GM12873 (cell line): Measurements from ENCODE around the gene DOCK4.

Experiments used
- CTCF ChIP-seq: IDR thresholded peaks from 2 replicates; pipeline ENCODE4 v1.5.1; 2012; ENCODE audit warnings: low read depth, mild to moderate bottlenecking, moderate library complexity, low read length, control low read depth; ENCODE audit not compliant: insufficient read depth; ENCODE audit errors: missing control alignments

DOCK4 gene

GRCh38 chr7:112137141-112138101 is 68.8 kb downstream of the DOCK4 start:
- TF ChIP-seq CTCF, result no peak

GRCh38 chr7:112136271-112137008 is 69.8 kb downstream of the DOCK4 start:
- no peak for TF ChIP-seq CTCF

GRCh38 chr7:112135815-112136214 is 70.4 kb downstream of the DOCK4 start:
- TF ChIP-seq CTCF, result no peak

GRCh38 chr7:112134039-112134438 is 72.2 kb downstream of the DOCK4 start:
- no peak for TF ChIP-seq CTCF

- no peak for TF ChIP-seq CTCF
These were observed 72.9 kb downstream of the DOCK4 start for GRCh38 chr7:112133328-112133727.

GRCh38 chr7:112132051-112132694 is 74.0 kb downstream of the DOCK4 start:
- no peak for TF ChIP-seq CTCF

- TF ChIP-seq CTCF, result no peak
These were observed 75.3 kb downstream of the DOCK4 start for GRCh38 chr7:112130729-112131410.
